ENCODE results near the gene FBXL7.

DNA sequence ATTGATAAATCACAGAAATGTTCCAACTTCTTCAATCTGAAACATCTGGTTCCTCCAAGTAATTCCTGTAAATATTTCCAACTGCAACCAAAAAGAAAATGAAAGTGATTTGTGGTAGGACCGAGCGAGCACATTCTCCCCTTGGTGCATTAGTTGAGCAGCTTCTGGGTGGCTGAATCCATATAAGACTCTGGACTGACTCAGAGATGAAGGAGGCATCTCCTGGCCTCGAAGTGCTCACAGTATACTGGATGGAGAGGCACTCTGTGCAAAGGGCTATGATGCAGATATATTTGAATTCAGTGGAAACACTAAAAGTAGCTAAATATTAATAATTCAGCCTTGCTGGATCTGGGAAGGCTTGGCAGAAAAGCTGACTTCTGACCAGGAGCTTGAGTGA, 414.7 kb downstream of the FBXL7 start:
- no peak for TF ChIP-seq POLR2AphosphoS5 (IDR thresholded peaks at IDR 0.05)
- TF ChIP-seq, protein P1, sequence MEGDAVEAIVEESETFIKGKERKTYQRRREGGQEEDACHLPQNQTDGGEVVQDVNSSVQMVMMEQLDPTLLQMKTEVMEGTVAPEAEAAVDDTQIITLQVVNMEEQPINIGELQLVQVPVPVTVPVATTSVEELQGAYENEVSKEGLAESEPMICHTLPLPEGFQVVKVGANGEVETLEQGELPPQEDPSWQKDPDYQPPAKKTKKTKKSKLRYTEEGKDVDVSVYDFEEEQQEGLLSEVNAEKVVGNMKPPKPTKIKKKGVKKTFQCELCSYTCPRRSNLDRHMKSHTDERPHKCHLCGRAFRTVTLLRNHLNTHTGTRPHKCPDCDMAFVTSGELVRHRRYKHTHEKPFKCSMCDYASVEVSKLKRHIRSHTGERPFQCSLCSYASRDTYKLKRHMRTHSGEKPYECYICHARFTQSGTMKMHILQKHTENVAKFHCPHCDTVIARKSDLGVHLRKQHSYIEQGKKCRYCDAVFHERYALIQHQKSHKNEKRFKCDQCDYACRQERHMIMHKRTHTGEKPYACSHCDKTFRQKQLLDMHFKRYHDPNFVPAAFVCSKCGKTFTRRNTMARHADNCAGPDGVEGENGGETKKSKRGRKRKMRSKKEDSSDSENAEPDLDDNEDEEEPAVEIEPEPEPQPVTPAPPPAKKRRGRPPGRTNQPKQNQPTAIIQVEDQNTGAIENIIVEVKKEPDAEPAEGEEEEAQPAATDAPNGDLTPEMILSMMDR (IDR thresholded peaks at IDR 0.05): no peak

Measured in suprapubic skin (tissue), 3 donors.